Measurements from ENCODE around the gene CCN5.

The CCN5 gene

GRCh38 chr20:44707018-44707579, 8.1 kb upstream of the CCN5 start:
- Histone ChIP-seq H3K9me3 (ENCODE audit: low read length) (no peaks in the 10 kb centered on the region), H3K27ac (ENCODE audit: low read depth, low read length) (no peak overlapping the region), H3K4me1 (ENCODE audit: insufficient read depth, low read length) (peaks cover 15% of the 10 kb centered on the region), H3K4me3 (ENCODE audit: low read depth in 1 of 2, low read length in 2 of 2) (no peak overlapping the region), H3K9ac (ENCODE audit: low read length) (no peak overlapping the region), H3K36me3 (ENCODE audit: insufficient read depth, low read length) (no peaks in the 10 kb centered on the region), H3K27me3 (ENCODE audit: control insufficient read depth in 1 of 2, insufficient read depth in 2 of 2, low read length in 2 of 2) (no peaks in the 10 kb centered on the region)

- H3K9me3 ChIP-seq (ENCODE audit: low read length): no peaks in the 10 kb centered on the region
- H3K27ac ChIP-seq (ENCODE audit: low read depth, low read length): no peak overlapping the region
- no peaks in the 10 kb centered on the region for H3K36me3 ChIP-seq (ENCODE audit: insufficient read depth, low read length)
- no peak overlapping the region for H3K4me3 ChIP-seq (ENCODE audit: low read depth in 1 of 2, low read length in 2 of 2)
- no peaks in the 10 kb centered on the region for H3K27me3 ChIP-seq (ENCODE audit: control insufficient read depth in 1 of 2, insufficient read depth in 2 of 2, low read length in 2 of 2)
- no peak overlapping the region for H3K9ac ChIP-seq (ENCODE audit: low read length)
- peaks cover 12% of the 10 kb centered on the region for H3K4me1 ChIP-seq (ENCODE audit: insufficient read depth, low read length)
Observed at GRCh38 chr20:44709380-44709779, 5.8 kb upstream of the CCN5 start.

- no peak overlapping the region for H3K27ac ChIP-seq (ENCODE audit: low read depth, low read length)
- H3K36me3 ChIP-seq (ENCODE audit: insufficient read depth, low read length): no peaks in the 10 kb centered on the region
- no peak overlapping the region for H3K9ac ChIP-seq (ENCODE audit: low read length)
- peaks cover 16% of the 10 kb centered on the region for H3K4me1 ChIP-seq (ENCODE audit: insufficient read depth, low read length)
- no peaks in the 10 kb centered on the region for H3K27me3 ChIP-seq (ENCODE audit: control insufficient read depth in 1 of 2, insufficient read depth in 2 of 2, low read length in 2 of 2)
- no peak overlapping the region for H3K4me3 ChIP-seq (ENCODE audit: low read depth in 1 of 2, low read length in 2 of 2)
- H3K9me3 ChIP-seq (ENCODE audit: low read length): no peaks in the 10 kb centered on the region
Observed at GRCh38 chr20:44709797-44710196, 5.4 kb upstream of the CCN5 start.

- no peaks in the 10 kb centered on the region for H3K27me3 ChIP-seq (ENCODE audit: control insufficient read depth in 1 of 2, insufficient read depth in 2 of 2, low read length in 2 of 2)
- H3K4me3 ChIP-seq (ENCODE audit: low read depth in 1 of 2, low read length in 2 of 2): no peak overlapping the region
- no peak overlapping the region for H3K27ac ChIP-seq (ENCODE audit: low read depth, low read length)
- no peak overlapping the region for H3K9ac ChIP-seq (ENCODE audit: low read length)
- no peaks in the 10 kb centered on the region for H3K9me3 ChIP-seq (ENCODE audit: low read length)
- H3K4me1 ChIP-seq (ENCODE audit: insufficient read depth, low read length): peaks cover 25% of the 10 kb centered on the region
- no peaks in the 10 kb centered on the region for H3K36me3 ChIP-seq (ENCODE audit: insufficient read depth, low read length)
Observed at GRCh38 chr20:44711237-44711636, 3.9 kb upstream of the CCN5 start.

- Histone ChIP-seq H3K9ac (ENCODE audit: low read length) (no peak overlapping the region), H3K9me3 (ENCODE audit: low read length) (no peaks in the 10 kb centered on the region), H3K4me1 (ENCODE audit: insufficient read depth, low read length) (peaks cover 19% of the 10 kb centered on the region), H3K27me3 (ENCODE audit: control insufficient read depth in 1 of 2, insufficient read depth in 2 of 2, low read length in 2 of 2) (no peaks in the 10 kb centered on the region), H3K27ac (ENCODE audit: low read depth, low read length) (no peak overlapping the region), H3K4me3 (ENCODE audit: low read depth in 1 of 2, low read length in 2 of 2) (peak overlapping the region in 1 of 2 donors; percentile 35), H3K36me3 (ENCODE audit: insufficient read depth, low read length) (no peaks in the 10 kb centered on the region)
Observed at GRCh38 chr20:44714102-44714700, 968 bp upstream of the CCN5 start.

GRCh38 chr20:44715499-44716308, 535 bp downstream of the CCN5 start:
- no peak overlapping the region for H3K27ac ChIP-seq (ENCODE audit: low read depth, low read length)
- H3K9me3 ChIP-seq (ENCODE audit: low read length): no peaks in the 10 kb centered on the region
- no peaks in the 10 kb centered on the region for H3K27me3 ChIP-seq (ENCODE audit: control insufficient read depth in 1 of 2, insufficient read depth in 2 of 2, low read length in 2 of 2)
- H3K4me3 ChIP-seq (ENCODE audit: low read depth in 1 of 2, low read length in 2 of 2): peak overlapping the region in 1 of 2 donors; percentile 37
- H3K36me3 ChIP-seq (ENCODE audit: insufficient read depth, low read length): no peaks in the 10 kb centered on the region
- H3K4me1 ChIP-seq (ENCODE audit: insufficient read depth, low read length): peaks cover 23% of the 10 kb centered on the region
- no peak overlapping the region for H3K9ac ChIP-seq (ENCODE audit: low read length)

GRCh38 chr20:44716309-44717106, 1.3 kb downstream of the CCN5 start:
- Histone ChIP-seq H3K36me3 (ENCODE audit: insufficient read depth, low read length) (no peaks in the 10 kb centered on the region), H3K9ac (ENCODE audit: low read length) (no peak overlapping the region), H3K4me1 (ENCODE audit: insufficient read depth, low read length) (peaks cover 24% of the 10 kb centered on the region), H3K9me3 (ENCODE audit: low read length) (no peaks in the 10 kb centered on the region), H3K4me3 (ENCODE audit: low read depth in 1 of 2, low read length in 2 of 2) (peak overlapping the region in 1 of 2 donors; percentile 37), H3K27ac (ENCODE audit: low read depth, low read length) (no peak overlapping the region), H3K27me3 (ENCODE audit: control insufficient read depth in 1 of 2, insufficient read depth in 2 of 2, low read length in 2 of 2) (no peaks in the 10 kb centered on the region)

GRCh38 chr20:44717986-44718385, 2.8 kb downstream of the CCN5 start:
- no peaks in the 10 kb centered on the region for H3K36me3 ChIP-seq (ENCODE audit: insufficient read depth, low read length)
- no peak overlapping the region for H3K27ac ChIP-seq (ENCODE audit: low read depth, low read length)
- H3K4me1 ChIP-seq (ENCODE audit: insufficient read depth, low read length): peaks cover 24% of the 10 kb centered on the region

GRCh38 chr20:44719841-44720240, 4.7 kb downstream of the CCN5 start:
- Histone ChIP-seq H3K27ac (ENCODE audit: low read depth, low read length) (no peak overlapping the region), H3K27me3 (ENCODE audit: control insufficient read depth in 1 of 2, insufficient read depth in 2 of 2, low read length in 2 of 2) (peaks cover 0 to 5% of the 10 kb centered on the region in 2 donors), H3K4me3 (ENCODE audit: low read depth in 1 of 2, low read length in 2 of 2) (no peak overlapping the region), H3K9me3 (ENCODE audit: low read length) (no peaks in the 10 kb centered on the region), H3K4me1 (ENCODE audit: insufficient read depth, low read length) (peaks cover 17% of the 10 kb centered on the region), H3K9ac (ENCODE audit: low read length) (no peak overlapping the region), H3K36me3 (ENCODE audit: insufficient read depth, low read length) (no peaks in the 10 kb centered on the region)

More at GRCh38 chr20:44717986-44718385, 2.8 kb downstream of the CCN5 start:
- Histone ChIP-seq H3K27me3 (ENCODE audit: control insufficient read depth in 1 of 2, insufficient read depth in 2 of 2, low read length in 2 of 2) (no peaks in the 10 kb centered on the region), H3K9ac (ENCODE audit: low read length) (no peak overlapping the region), H3K9me3 (ENCODE audit: low read length) (no peaks in the 10 kb centered on the region), H3K4me3 (ENCODE audit: low read depth in 1 of 2, low read length in 2 of 2) (no peak overlapping the region)

- Histone ChIP-seq H3K4me3 (ENCODE audit: low read depth in 1 of 2, low read length in 2 of 2) (no peak overlapping the region), H3K9me3 (ENCODE audit: low read length) (no peaks in the 10 kb centered on the region), H3K4me1 (ENCODE audit: insufficient read depth, low read length) (peaks cover 9% of the 10 kb centered on the region), H3K27me3 (ENCODE audit: control insufficient read depth in 1 of 2, insufficient read depth in 2 of 2, low read length in 2 of 2) (peaks cover 0 to 7% of the 10 kb centered on the region in 2 donors), H3K9ac (ENCODE audit: low read length) (no peak overlapping the region), H3K36me3 (ENCODE audit: insufficient read depth, low read length) (no peaks in the 10 kb centered on the region), H3K27ac (ENCODE audit: low read depth, low read length) (no peak overlapping the region)
Observed at GRCh38 chr20:44720621-44720996, 5.4 kb downstream of the CCN5 start.

Data from muscle layer of colon (tissue), 2 donors.